GM18507 (cell line): Measurements from ENCODE around the gene HLCS.

Source experiments
- DNase-seq: peaks from one replicate; pipeline ENCODE4 v3.0.0; 2011; ENCODE audit warnings: low read depth; ENCODE audit not compliant: insufficient read length; ENCODE audit errors: extremely low spot score
- FAIRE-seq: peaks from 2 replicates; lab custom pipeline; 2011; peaks lifted over from hg19 to GRCh38; lab: Jason Lieb, UNC

HLCS gene

GRCh38 chr21:36988536-36988935 is 22.1 kb upstream of the HLCS start:
- FAIRE-seq: no peak
- DNase-seq: no peak

GRCh38 chr21:36987845-36988244 is 21.4 kb upstream of the HLCS start:
- no peak for FAIRE-seq
- no peak for DNase-seq

- FAIRE-seq (no peak), DNase-seq (no peak)
Measured at GRCh38 chr21:36985751-36986594, 19.5 kb upstream of the HLCS start.

DNA sequence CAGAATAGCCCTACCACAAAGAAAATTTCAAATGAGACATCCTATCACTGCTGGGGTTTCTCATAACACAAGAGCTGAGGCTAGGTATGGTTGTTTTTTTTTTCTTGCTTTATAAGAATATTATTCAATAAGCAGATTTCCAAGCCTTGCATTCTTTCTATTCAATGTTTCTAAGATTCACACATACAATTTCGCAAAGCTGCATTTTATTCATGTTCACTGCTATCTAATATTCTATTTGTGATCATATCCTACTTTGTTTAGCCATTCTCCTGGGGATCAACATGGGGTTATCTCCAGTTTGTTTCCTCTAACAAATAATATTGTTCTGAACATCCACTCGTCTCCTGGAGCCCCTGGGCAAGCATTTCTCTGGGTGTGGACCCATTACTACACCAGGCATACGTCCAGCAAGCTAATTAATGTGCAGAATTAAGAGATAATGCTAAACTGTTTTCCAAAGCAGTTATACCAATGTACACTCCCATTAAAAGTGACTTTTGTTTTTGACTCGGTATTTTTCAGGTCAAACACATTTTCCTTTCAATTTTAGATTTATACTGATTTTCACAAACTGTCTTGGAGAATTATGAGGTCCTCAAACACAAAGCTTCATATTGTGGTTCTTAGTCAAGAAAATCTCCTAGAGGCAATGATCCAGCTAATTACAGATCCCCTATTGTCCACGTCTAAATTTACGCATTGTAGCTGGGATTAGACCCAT is 15.7 kb upstream of the HLCS start:
- no peak for FAIRE-seq
- no peak for DNase-seq

DNA sequence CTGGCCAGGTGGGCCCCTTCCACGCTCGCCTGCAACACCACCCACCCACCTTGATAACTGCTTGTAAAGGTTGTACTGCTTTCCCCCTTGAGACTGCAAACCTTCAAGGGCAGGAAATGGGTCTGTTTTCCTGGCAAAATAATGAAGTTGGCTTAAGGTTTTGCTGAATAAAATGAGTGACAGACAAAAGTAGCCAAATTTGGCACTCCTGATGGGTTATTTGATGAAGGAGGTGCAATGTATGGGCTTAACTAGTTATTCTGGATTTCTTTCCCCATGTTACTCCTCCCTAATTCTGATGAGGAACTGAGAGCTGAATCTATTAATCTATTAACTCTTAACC is 14.6 kb upstream of the HLCS start:
- no peak for DNase-seq
- no peak for FAIRE-seq

DNA sequence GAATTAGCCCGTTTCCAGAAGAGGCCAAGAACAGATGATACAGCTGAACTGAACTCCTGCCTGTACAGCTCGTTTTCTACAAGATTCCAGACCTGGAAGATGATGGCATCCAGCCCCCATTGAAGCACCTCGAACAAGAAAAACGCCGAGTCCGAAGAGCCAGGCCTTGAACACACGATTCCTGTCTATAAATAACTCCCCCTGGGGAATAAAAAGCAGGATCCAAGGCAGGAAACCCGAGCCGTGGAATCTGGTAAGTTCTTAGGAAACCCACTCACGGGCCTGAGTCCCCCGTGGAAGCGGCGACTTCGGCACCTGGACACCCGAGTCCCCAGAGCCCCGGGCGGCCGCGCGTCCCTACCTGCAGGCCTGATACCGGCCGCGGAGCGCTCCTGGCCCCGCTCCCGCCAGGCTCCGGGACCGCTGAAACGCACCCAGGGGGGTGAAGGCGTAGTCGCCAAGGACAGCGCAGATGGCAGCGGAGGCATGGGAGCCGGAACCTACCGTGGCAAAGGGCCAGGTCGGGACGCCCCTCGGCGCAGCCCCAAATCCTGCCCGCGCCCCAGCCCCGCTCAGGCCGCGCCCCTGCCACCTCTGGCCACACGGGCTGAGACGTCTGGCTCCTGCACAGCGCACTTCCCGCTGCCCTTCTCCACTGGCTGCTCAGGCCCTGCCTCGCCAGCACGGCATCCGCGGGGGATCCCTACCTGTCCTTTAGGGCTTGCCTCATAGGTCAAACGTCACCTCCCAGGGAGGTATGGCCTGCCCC is 14.0 kb upstream of the HLCS start:
- FAIRE-seq: no peak

DNA sequence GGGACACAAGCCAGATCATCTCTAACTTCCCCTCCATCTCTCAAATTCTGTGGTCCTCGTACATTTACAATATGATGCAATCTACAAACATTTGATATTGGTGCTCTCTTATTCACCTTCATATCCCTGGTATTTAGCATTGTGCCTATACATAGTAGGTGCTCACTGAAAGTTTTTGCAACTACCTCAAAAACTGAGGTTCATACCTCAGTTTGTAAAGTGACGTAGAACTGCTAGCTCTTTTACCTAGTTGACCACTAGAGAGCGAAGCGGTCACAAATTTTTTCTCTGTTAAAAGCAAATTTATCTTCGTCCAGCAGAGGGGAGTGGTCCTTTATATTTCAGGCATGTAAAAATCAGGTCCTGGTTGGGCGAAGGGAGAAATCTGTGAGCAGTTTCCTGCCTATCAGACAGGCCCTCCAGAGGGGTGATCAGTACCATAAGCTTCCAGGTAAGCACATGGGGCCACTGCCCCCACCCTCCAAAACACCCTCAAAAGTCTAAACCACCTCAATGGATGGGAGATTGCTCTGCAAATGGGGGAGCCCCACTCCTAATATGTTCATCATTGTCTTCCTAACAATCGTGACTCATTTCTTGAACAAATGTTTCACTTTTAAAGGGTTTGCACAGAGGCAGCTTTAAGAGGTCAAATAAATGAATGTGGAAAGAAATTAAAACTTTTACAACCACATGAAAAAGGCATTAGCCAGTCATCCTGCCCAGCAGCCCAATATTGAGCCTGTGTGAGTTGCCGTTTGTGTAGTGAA is 10.6 kb upstream of the HLCS start:
- peak; percentile 82 for FAIRE-seq
- no peak for DNase-seq

More for the DNA sequence above, 14.0 kb upstream of the HLCS start:
- DNase-seq: no peak

DNA sequence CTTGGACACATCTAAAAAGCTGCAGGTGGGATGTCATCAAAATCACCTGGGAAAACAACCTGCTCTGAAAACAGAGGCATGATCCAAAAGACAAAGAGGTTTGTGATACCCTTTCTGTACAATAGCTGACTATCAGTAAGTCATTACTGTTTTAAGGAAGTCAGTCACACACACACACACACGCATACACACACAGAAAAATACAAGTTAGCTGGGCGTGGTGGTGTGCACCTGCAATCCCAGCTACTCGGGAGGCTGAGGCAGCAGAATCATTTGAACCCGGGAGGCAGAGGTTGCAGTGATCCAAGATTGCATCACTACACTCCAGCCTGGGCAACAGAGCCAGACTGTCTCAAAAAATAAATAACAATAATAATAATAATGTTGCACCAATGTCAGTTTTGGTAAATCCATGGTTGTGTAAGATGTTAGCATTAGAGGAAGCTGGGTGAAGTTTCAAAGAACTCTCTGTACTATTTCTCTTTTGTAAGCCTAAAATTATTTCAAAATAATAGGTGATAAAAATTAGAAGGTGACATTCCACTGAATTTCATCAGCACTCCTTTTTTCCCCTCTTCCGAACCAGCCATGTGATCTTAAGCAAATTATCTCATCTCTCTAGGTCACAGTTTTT is 9.9 kb upstream of the HLCS start:
- no peak for FAIRE-seq
- no peak for DNase-seq

DNA sequence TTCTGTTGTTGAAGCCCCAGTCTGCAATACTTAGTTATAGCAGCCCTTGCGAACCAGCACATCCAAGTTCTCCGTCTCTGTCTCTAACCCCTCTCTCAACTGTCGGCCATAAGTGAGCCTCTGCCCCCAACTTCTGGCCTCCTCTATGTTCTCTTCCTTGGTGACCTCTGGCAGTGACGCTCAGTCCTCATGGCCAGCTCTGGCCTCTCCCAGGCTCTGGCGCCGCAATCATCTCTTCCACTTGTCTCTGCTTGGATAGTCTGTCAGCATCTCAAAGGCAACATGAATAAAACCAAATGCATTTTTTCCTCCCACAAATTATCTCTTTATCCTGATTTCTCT is 8.4 kb upstream of the HLCS start:
- FAIRE-seq: no peak

DNA sequence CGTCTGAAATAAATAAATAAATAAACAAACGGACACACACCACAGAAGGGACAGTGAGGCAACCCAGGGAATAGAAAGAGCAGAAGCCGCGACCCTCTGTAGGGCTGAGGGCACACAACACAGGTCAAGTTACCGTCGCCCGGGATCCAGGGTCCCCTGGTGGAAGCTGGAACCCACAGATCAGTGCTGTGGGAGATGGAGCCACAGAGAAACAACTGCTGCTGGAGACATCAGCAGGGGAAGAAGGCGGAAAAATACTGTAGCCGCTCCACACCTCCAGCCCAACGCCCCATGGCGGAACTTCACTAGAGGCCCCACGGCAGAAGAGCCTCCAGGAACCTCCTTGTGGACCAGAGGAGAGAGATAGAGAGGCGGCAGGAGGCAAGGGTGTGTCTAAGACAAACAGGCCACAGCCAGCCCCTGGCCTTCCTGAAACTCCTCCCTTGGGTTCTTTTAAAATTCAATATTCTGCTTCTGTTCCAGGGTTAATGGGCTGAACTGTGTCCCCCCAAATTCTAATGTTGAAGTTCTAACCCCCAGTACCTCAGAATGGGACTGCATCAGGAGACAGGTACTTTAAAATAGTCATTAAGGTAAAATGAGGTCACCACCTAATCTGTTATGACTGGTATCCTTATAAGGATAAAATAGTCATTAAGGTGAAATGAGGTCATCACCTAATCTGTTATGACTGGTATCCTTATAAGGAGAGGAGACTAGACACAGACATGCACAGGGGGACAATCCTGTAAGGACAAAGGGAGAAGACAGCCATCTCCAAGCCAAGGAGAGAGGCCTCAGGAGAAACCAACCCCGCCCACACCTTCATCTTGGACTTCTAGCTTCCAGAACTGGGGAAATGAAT is 7.7 kb upstream of the HLCS start:
- FAIRE-seq: no peak

More for the DNA sequence above, 8.4 kb upstream of the HLCS start:
- no peak for DNase-seq

DNA sequence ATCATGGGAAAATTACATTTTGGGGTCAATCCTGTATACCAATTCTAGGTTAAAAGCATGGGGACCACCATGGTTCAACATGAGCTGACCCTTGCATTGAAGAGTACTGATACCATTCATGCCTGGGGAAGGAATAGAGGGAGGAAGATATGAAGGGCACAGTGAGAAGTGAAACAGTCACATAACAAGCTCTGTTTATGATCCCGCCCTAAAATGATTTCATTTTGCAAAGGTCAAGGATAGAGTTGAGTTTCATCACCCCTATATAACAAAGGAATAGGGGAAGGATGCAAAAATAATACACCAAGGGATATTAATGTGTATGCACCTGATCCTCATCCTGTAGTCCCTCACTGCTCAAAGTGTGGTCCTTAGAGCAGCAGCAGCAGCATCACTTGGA is 2.5 kb upstream of the HLCS start:
- DNase-seq: no peak
- no peak for FAIRE-seq

More for the DNA sequence above, 7.7 kb upstream of the HLCS start:
- no peak for DNase-seq

DNA sequence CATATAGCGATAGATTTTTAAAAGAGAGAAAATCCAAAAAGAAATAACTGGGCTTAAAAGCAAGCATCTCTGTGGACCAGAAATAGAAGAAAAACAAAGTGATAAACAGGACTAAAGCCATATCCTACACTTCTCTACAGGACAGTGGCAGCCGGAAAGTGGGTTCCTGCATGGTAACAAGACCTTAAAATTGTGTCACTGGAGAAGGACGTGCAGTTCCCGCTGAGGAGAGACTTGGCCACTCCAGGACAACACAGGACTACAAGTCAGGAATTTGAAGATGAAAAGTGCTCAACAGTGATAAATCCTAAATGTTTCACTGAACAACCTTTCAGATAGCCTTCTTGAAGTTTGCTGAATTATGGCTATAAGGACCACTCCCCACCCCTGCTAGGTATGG is 1.9 kb upstream of the HLCS start:
- FAIRE-seq (no peak), DNase-seq (no peak)

DNA sequence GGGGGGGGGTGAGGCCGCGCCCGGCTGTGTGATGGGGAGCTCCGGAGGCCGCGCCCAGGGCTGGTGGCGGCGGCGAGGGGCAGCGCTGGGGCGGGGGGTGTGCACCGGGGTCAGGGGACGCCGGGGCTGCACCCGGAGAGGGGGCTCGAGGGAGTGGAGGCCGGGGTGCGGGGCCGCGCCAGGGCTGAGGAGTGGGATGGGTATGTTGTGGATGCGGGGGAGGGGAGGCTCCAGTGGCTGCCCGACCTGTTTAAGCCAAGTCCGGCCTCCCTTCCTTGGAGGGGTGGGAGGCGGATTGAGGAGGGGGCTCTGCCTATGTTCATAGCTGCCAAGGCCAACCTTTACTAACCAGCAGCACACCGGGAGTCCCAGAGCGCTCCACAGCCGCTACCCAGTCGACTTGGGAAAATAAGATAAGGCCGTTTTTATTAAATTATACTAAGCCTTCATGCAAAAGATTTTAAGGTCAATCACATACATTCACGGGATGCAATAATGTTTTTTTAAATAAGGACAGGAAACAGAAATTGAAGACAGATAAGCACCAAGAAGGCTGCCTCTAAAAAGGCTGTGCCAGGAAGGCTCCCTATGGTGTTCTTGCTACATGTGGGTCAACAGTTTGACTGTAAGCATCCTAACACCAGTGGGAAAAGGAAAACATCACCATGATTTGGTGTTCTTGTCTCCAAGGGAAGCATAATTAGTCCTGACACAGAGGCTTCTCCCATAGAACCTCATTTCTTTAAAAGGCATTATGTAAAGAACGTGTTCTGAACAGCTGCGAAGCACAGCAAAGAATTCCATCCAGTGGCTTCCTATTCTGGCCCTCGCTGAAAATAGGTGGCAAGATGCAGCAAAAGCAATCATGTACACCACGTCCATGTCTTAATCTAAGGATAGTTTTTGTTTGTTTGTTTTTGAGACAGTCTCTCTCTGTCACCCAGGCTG is 626 bp upstream of the HLCS start:
- FAIRE-seq: no peak
- DNase-seq: no peak

GRCh38 chr21:36965720-36966065 is 776 bp downstream of the HLCS start:
- FAIRE-seq (no peak), DNase-seq (no peak)

- DNase-seq (no peak), FAIRE-seq (no peak)
Measured at GRCh38 chr21:36964827-36965719, 1.4 kb downstream of the HLCS start.

GRCh38 chr21:36964398-36964797 is 2.1 kb downstream of the HLCS start:
- FAIRE-seq (no peak), DNase-seq (no peak)
